Activated CD4-positive, alpha-beta T cell treated with anti-CD3 and anti-CD28 coated beads, Interleukin-2, amount 10 ng/mL, durations not matched to agents 7 days and 5 days (primary cell): ENCODE results near the gene AFF3. TPM values are rescaled to one million over a fixed set of nuclear protein-coding genes. Genes with fewer than 3 reads are reported as not detected.
"Not testable (repeated sequence)": the region's sequence is repeated elsewhere in the genome, so short reads cannot be mapped to it uniquely, and the experiment has no call there.

Experiments
- CTCF ChIA-PET: fragments of 350-600 bp; sonication (Branson Sonifier 250); formaldehyde crosslinking; loops from one replicate; lab custom pipeline; 2021; ENCODE audit warnings: antibody characterized with exemption; lab: Charles Lee
- POLR2A ChIA-PET: fragments of 350-600 bp; sonication (Branson Sonifier 250); formaldehyde crosslinking; loops from one replicate; lab custom pipeline; 2021; ENCODE audit warnings: antibody characterized with exemption; lab: Charles Lee
- DNase-seq: peaks from one replicate; pipeline ENCODE4 v3.0.0-alpha.2; 2020
- H3K27ac Mint-ChIP-seq: one replicate; pipeline ENCODE4 v1.8.0; 2021; ENCODE audit warnings: mild to moderate bottlenecking, moderate library complexity, mixed read lengths
- H3K27me3 Mint-ChIP-seq: one replicate; pipeline ENCODE4 v1.8.0; 2021; ENCODE audit warnings: mixed read lengths
- H3K36me3 Mint-ChIP-seq: one replicate; pipeline ENCODE4 v1.8.0; 2021; ENCODE audit warnings: low read depth, mixed read lengths
- H3K4me1 Mint-ChIP-seq: one replicate; pipeline ENCODE4 v1.8.0; 2021; ENCODE audit warnings: mixed read lengths
- H3K4me3 Mint-ChIP-seq: one replicate; pipeline ENCODE4 v1.8.0; 2021; ENCODE audit warnings: mild to moderate bottlenecking, moderate library complexity, mixed read lengths
- H3K9me3 Mint-ChIP-seq: one replicate; pipeline ENCODE4 v1.8.0; 2021; ENCODE audit warnings: mixed read lengths
- total RNA-seq, 2 experiments: library from RNA; stranded (reverse); gene quantifications; one replicate each; pipeline ENCODE4 v1.2.3, GENCODE V29; 2021

AFF3 gene
- total RNA-seq, 2 experiments from 2014 or later: 7.4 to 13.0 TPM

DNA sequence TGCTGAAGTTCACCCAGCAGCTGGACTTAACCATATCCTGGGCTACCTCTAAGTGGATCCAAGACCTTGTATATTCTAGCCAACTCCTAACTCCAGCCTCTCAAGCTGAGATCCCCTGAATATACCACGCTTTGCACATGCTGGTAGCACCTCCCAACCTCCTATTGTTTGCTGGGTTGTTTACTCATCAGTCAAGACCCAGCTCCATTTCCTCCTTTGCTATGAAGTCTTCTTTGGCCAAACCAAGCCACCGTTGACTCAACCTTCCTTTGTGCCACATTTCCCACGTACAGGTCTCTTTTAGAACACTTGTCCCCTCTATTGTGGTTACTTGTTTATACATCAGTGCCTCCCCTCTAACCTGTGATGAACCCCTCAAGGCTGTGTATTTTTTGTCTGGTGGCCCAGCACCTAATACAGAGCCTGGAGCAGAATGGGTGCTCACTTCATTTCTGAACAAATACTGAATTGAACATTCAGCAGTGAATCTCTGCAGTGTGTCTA is 384.7 kb downstream of the AFF3 start:
- Mint-ChIP-seq H3K27me3 (no peaks in the 10 kb centered on the region), H3K4me1 (no peaks in the 10 kb centered on the region), H3K27ac (no peak overlapping the region), H3K9me3 (no peaks in the 10 kb centered on the region), H3K36me3 (no peaks in the 10 kb centered on the region), H3K4me3 (no peak overlapping the region)
- no peak for DNase-seq
- POLR2A ChIA-PET: no interaction called here
- CTCF ChIA-PET: interaction anchor here (0.7 kb wide), 1 partner anchor 27 kb away, joined by 3 read pairs; no protein-coding TSS in a partner anchor

DNA sequence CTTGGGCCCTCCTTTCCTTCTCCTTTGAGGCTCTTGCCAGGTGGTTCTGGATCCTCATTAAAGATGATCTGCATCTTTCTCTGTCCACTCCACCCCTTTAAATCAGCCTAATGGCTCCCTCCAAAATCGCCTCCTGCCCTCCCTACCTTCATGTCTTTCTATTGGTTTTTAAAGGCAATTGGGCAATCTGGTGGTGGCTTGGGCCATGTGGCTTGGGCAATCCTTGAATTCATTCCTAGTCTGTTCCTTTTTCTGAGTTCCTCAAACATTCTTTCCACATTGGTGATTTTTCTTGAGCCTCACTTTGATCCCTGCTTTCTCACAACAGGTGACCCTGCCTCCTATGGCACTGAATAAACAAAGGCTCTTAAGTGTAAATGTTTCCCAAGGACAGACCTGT is 386.3 kb downstream of the AFF3 start:
- H3K36me3 Mint-ChIP-seq: no peaks in the 10 kb centered on the region
- no peak for DNase-seq
- H3K9me3 Mint-ChIP-seq: no peaks in the 10 kb centered on the region
- H3K4me1 Mint-ChIP-seq: no peaks in the 10 kb centered on the region
- H3K27ac Mint-ChIP-seq: no peak overlapping the region
- H3K27me3 Mint-ChIP-seq: no peaks in the 10 kb centered on the region
- CTCF ChIA-PET: no interaction called here
- H3K4me3 Mint-ChIP-seq: no peak overlapping the region
- POLR2A ChIA-PET: no interaction called here

DNA sequence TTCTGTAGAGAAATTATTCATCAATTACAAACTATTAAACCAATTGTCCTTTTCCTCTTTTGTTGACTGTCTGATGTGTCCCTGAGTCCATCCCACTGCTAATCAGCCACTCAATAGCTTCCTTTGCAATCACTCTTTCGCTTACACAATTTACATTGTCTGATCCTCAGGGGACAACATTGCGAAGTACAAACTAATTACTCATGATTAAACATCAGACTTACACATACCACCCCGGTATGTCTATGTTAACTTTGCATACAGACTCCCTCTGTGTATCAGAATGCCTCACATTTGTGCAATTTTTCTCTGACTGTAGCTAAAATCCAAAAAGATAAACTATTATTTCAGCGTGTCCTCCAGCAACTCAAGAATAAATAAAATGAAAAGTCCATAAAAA is 388.2 kb downstream of the AFF3 start:
- Mint-ChIP-seq H3K4me3 (no peak overlapping the region), H3K4me1 (no peaks in the 10 kb centered on the region), H3K36me3 (no peaks in the 10 kb centered on the region), H3K9me3 (no peaks in the 10 kb centered on the region), H3K27me3 (no peaks in the 10 kb centered on the region), H3K27ac (no peak overlapping the region)
- ChIA-PET POLR2A (no interaction called here), CTCF (no interaction called here)
- DNase-seq: no peak

DNA sequence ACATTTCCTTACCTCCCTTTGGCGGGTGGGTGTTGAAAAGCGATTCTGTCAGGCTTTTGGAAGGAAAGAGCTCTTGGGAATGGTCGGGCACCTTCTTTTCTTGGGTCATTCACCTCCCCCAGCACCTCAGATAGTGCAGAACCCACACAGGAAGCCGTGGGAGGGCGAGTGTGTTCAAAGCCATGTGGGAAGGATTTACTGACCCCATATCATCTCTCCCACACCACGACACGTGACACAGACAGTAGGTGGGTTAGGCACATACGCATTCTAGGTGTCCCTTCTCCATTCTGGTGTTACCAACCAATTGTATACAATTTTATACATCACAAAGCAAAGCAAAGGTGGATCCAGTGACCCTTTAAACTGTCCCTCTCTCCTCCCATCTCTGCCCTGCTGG is 388.9 kb downstream of the AFF3 start:
- Mint-ChIP-seq H3K27me3 (no peaks in the 10 kb centered on the region), H3K4me1 (no peaks in the 10 kb centered on the region), H3K9me3 (no peaks in the 10 kb centered on the region), H3K4me3 (no peak overlapping the region), H3K36me3 (no peaks in the 10 kb centered on the region), H3K27ac (no peak overlapping the region)
- ChIA-PET POLR2A (no interaction called here), CTCF (no interaction called here)
- DNase-seq: no peak

DNA sequence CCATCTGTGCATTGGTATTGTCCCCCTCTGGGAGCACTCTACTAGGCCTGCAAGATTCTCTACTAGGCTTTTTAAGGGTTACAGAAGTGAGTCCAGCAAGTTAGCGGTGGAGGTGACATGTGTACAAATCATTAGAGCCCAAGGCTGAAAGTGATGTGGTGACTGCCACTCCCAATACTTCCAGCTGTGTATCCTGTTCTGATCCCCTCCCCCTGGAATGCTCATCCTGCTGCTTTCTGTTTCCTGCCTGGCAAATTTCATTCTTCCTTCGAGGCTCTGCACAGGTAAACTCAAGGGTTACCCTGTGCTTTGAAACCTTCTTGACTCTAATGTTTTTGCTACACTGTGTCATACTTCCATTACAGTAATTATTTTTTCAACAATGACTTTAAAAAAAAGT is 394.0 kb downstream of the AFF3 start:
- no peaks in the 10 kb centered on the region for H3K36me3 Mint-ChIP-seq
- ChIA-PET POLR2A (no interaction called here), CTCF (interaction anchor here (0.5 to 0.6 kb wide), 2 partner anchors 31 to 1906 kb away, joined by 3 read pairs; no protein-coding TSS in a partner anchor)
- no peaks in the 10 kb centered on the region for H3K27me3 Mint-ChIP-seq
- H3K4me3 Mint-ChIP-seq: no peak overlapping the region
- no peak for DNase-seq
- H3K4me1 Mint-ChIP-seq: no peaks in the 10 kb centered on the region
- no peaks in the 10 kb centered on the region for H3K9me3 Mint-ChIP-seq
- no peak overlapping the region for H3K27ac Mint-ChIP-seq

DNA sequence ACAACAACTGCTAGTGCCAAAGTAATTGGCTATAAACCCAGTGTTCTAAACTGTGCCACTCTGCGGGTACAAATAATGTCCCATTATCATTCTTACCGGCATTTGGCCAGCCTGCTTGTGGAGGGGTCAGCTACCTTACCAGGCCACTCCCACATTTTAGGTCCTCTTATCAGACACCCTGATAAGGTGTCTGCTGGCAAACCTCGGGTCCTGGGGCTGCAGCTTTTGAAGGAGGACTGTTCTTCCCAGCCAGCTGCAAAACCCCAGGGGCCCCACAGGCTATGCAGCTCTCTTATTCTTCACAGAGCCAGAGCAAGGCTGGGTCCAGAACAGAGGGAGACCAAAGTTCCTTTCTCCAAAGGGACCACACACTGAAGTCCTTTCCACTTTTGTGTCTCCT is 394.5 kb downstream of the AFF3 start:
- ChIA-PET POLR2A (no interaction called here), CTCF (no interaction called here)
- H3K4me1 Mint-ChIP-seq: no peaks in the 10 kb centered on the region
- H3K4me3 Mint-ChIP-seq: no peak overlapping the region
- H3K27me3 Mint-ChIP-seq: no peaks in the 10 kb centered on the region
- no peaks in the 10 kb centered on the region for H3K9me3 Mint-ChIP-seq
- no peak for DNase-seq
- no peaks in the 10 kb centered on the region for H3K36me3 Mint-ChIP-seq
- no peak overlapping the region for H3K27ac Mint-ChIP-seq

DNA sequence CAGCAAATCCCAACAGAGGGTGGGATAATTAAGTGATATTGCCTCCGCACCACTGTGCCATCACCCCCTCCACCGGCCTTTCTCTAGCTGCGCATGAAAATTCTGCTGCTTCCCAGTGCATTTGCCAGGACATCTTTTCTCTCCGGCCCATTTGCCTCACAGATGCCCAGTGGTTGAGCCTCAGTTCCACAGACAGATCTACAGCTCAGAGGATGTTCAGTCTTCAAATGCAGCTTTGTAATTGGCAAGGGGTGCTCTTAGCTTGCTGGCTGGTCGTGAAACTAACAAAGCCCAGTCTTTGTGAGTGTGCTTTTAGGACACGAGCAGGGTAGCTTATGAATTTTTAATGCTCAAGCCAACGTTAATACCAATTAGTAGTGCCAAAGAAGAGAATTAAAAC is 399.2 kb downstream of the AFF3 start:
- no peak overlapping the region for H3K27ac Mint-ChIP-seq
- no peaks in the 10 kb centered on the region for H3K27me3 Mint-ChIP-seq

DNA sequence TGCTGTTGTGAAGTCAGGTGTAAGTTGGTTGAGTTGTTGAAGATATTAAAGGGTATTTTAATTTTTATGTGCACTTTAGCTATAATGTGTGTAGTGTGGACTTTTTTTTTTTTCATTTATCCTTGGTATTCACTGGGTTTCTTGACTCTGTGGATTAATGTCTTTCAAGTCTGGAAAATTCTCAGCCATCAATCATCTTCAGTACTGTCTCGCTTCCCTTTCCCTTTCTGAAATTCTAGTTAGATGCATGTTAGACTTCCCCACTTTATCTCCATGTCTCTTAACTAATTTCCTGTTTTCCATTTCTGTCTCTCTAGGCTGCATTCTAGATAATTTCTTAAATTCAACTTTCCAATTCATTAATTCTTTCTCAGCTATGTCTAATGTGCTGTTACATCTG is 404.9 kb downstream of the AFF3 start:
- Mint-ChIP-seq H3K36me3 (no peaks in the 10 kb centered on the region), H3K27ac (no peak overlapping the region), H3K27me3 (no peaks in the 10 kb centered on the region), H3K9me3 (no peaks in the 10 kb centered on the region), H3K4me3 (no peak overlapping the region), H3K4me1 (no peaks in the 10 kb centered on the region)
- DNase-seq: no peak
- ChIA-PET POLR2A (no interaction called here), CTCF (no interaction called here)

More for the DNA sequence above, 399.2 kb downstream of the AFF3 start:
- H3K9me3 Mint-ChIP-seq: no peaks in the 10 kb centered on the region
- no peak overlapping the region for H3K4me3 Mint-ChIP-seq
- H3K36me3 Mint-ChIP-seq: no peaks in the 10 kb centered on the region
- POLR2A ChIA-PET: no interaction called here
- H3K4me1 Mint-ChIP-seq: no peaks in the 10 kb centered on the region
- DNase-seq: no peak
- CTCF ChIA-PET: no interaction called here

DNA sequence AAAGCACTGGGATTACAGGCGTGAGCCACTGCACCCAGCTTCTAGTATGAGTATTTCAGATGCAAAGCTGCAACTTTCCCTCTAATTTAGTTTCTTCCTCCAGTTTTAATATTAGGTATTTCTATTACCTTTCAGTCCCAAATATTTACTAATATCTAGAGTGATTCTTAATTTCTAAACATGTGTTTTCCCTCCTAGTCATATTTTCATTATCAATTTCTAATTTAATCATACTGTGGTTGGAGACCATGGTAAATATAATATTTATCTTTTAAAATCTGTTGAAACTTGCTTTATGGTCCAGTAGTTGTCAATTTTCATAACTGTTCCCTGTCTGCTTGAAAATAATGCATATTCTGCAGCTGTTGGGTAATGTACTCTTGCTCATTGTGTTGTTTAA is 406.6 kb downstream of the AFF3 start:
- Mint-ChIP-seq H3K9me3 (no peaks in the 10 kb centered on the region), H3K4me1 (no peaks in the 10 kb centered on the region), H3K36me3 (no peaks in the 10 kb centered on the region), H3K4me3 (no peak overlapping the region), H3K27ac (no peak overlapping the region), H3K27me3 (no peaks in the 10 kb centered on the region)
- DNase-seq: no peak
- ChIA-PET CTCF (no interaction called here), POLR2A (no interaction called here)

DNA sequence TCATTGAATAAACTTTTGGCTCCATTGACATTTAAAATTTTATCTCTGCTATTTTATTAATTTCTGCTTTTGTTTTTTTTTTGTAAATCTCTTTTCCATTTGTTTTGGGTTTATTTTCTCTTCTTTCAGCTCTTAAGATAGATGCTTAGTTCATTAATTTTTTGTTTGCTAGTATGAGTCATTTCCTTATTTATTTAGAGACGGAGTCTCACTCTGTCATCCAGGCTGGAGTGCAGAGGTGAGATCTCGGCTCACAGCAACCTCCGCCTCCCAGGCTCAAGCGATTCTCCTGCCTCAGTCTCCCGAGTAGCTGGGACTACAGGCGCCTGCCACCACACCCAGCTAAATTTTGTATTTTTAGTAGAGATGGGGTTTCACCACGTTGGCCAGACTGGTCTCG is 407.1 kb downstream of the AFF3 start:
- H3K9me3 Mint-ChIP-seq, POLR2A ChIA-PET: not testable (repeated sequence)

DNA sequence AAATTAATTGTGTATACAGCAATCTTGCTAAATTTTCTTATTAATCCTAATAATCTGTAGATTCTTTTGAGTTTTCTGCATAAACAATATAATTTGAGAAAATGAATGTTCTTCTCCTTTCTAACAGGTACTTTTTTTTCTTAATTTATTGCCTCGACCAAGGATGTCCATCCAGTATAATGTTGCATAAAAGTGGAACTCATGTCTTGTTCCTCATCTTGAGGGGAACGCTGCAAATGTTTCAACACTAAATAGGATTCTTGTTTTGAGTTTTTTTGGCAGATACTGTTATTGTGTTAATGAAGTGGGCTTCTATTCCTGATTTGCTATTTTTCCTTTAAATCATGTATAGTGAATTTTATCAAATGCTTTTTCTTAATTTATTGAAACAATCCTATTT is 408.2 kb downstream of the AFF3 start:
- Mint-ChIP-seq H3K27me3 (no peaks in the 10 kb centered on the region), H3K27ac (no peak overlapping the region), H3K4me1 (no peaks in the 10 kb centered on the region), H3K36me3 (no peaks in the 10 kb centered on the region), H3K4me3 (no peak overlapping the region), H3K9me3 (no peaks in the 10 kb centered on the region)
- POLR2A ChIA-PET: no interaction called here
- CTCF ChIA-PET: no interaction called here
- DNase-seq: no peak

More for the DNA sequence above, 407.1 kb downstream of the AFF3 start:
- H3K4me1 Mint-ChIP-seq, CTCF ChIA-PET, H3K36me3 Mint-ChIP-seq, DNase-seq, H3K27me3 Mint-ChIP-seq, H3K4me3 Mint-ChIP-seq, H3K27ac Mint-ChIP-seq: not testable (repeated sequence)

DNA sequence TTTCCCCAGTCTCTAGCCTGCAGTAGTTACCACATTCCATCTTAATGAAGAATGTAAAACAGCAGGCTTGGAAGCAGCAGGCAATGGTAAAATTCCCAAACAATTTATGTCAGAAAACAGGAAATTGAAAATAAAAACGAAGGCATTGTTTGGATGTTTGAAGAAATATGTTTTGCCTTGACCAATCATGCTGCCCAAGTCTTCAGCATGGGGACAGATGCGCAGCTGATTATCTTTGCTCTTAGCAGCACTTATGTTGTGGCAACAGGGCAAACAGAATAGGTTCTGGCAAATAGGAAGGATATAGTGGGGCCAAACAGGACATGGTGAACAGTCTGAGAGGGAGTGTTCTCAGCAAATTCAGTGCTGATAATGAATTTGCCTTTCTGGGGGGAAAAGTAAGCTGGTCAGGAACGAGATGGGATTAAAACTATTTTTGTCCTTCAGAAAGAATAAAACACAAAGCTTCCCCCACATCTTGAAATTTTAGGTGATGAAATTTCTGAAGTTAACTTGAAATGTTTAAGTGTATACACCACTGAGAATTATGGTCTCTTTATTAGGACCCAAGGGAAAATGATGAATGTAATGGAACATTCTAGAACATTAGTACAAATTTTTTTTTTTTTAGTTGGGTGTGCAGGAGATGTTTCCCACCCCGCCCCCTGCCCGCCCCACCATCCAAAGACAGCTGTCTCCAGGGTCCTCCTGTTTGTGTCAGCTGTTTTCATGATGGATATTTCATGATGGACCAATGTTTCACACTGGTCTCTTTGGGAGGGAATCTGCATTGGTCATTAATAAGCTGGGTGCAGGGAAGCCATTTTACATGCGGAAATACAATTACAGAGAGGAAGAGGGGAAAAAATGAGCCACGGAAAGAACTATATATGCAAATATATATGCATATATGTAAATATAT is 413.0 kb downstream of the AFF3 start:
- no peak for DNase-seq
- H3K4me1 Mint-ChIP-seq: no peaks in the 10 kb centered on the region
- H3K27me3 Mint-ChIP-seq: no peaks in the 10 kb centered on the region
- POLR2A ChIA-PET: no interaction called here
- CTCF ChIA-PET: no interaction called here
- H3K36me3 Mint-ChIP-seq: no peaks in the 10 kb centered on the region
- H3K27ac Mint-ChIP-seq: no peak overlapping the region
- H3K9me3 Mint-ChIP-seq: no peaks in the 10 kb centered on the region
- no peak overlapping the region for H3K4me3 Mint-ChIP-seq

DNA sequence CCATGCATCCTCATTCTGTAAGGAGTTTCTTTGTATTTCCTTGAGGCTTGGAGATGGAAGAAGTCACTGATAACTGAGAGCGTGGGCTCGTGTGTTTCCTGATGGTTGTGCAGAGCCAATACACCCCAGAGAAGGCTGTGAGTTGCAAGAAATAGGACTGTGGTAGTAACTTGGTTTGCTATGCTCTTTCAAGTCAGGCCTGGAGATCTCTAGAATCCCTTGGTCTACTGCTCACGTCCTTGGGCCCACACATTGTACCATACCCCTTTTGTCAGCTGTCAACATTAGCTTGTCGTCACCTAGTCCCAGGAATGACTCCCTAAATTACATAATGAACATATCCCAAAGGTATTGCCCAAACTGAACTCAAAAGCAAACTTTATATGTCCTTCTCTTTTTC is 414.2 kb downstream of the AFF3 start:
- Mint-ChIP-seq H3K4me1 (no peaks in the 10 kb centered on the region), H3K9me3 (no peaks in the 10 kb centered on the region), H3K4me3 (no peak overlapping the region), H3K27me3 (no peaks in the 10 kb centered on the region), H3K27ac (no peak overlapping the region), H3K36me3 (no peaks in the 10 kb centered on the region)
- ChIA-PET CTCF (no interaction called here), POLR2A (no interaction called here)
- DNase-seq: no peak

DNA sequence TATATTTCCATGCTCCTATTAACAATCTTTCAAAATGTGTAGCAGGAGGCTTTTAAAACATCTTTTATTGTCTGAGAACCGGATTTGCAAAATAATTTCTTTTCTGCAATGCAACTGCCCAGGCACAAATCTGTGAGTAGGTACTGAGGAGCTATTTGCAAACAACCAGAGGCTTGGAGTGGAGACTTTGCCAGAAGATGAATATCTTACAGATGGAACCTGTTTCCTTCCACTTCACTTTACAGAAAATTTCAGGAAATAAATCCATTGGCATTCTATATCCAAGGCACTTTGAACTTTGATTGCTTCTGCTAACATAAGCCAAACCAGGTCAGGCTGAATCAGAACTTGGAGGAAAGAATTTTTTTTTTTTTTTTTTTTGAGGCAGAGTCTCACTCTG is 415.2 kb downstream of the AFF3 start:
- Mint-ChIP-seq H3K4me3 (no peak overlapping the region), H3K27me3 (no peaks in the 10 kb centered on the region), H3K4me1 (no peaks in the 10 kb centered on the region), H3K27ac (no peak overlapping the region), H3K9me3 (peaks cover 8% of the 10 kb centered on the region), H3K36me3 (no peaks in the 10 kb centered on the region)
- CTCF ChIA-PET: no interaction called here
- POLR2A ChIA-PET: no interaction called here
- no peak for DNase-seq
